HL-60 (cell line): ENCODE measurements around the gene TMEM141.

Experiments
- CTCF ChIP-seq: IDR thresholded peaks from one replicate; pipeline ENCODE4 v1.5.1; 2011; ENCODE audit warnings: low read length, control low read depth, inconsistent platforms; ENCODE audit not compliant: insufficient read depth
- GABPA ChIP-seq: IDR thresholded peaks from 2 replicates; pipeline ENCODE4 v1.6.1; 2012; ENCODE audit warnings: low read depth
- POLR2AphosphoS5 ChIP-seq: IDR thresholded peaks from 2 replicates; pipeline ENCODE4 v1.6.1; 2012; ENCODE audit warnings: low read depth
- REST ChIP-seq: IDR thresholded peaks from 2 replicates; pipeline ENCODE4 v1.6.1; 2012; ENCODE audit warnings: low read depth; ENCODE audit not compliant: insufficient replicate concordance
- SPI1 ChIP-seq: IDR thresholded peaks from 2 replicates; pipeline ENCODE4 v1.6.1; 2012; ENCODE audit warnings: low read depth, mild to moderate bottlenecking, borderline replicate concordance

- TF ChIP-seq REST = no peak
- TF ChIP-seq CTCF = no peak
- no peak for TF ChIP-seq POLR2AphosphoS5
- no peak for TF ChIP-seq GABPA
- TF ChIP-seq SPI1 = no peak
Observed at GRCh38 chr9:136784249-136784996, 6.7 kb upstream of the TMEM141 start.
